ENCODE data around the gene ARHGAP25.
A peak's percentile ranks its signal among the peaks of the same experiment; 100 is the strongest.

ARHGAP25 gene

DNA sequence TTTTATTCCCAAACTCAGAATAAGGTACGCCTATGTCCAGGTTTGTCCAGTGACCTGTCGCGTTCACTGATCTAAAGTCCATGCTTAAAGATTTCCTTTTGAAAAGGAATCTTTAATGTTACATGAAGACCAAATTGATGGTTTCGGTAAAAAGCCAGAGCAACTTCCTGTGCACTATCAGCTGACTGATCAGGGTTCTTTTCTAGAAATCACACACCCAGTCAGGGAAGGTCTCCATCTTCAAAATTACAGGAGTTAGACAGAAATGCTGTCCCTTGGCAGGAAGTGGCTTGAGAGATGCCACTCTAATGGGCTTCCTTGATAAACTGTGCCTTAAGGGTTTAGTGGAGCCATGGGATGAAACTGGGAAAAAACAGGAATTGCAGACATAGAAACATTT is 14.7 kb upstream of the ARHGAP25 start:
- peak; percentile 45 for DNase-seq

DNA sequence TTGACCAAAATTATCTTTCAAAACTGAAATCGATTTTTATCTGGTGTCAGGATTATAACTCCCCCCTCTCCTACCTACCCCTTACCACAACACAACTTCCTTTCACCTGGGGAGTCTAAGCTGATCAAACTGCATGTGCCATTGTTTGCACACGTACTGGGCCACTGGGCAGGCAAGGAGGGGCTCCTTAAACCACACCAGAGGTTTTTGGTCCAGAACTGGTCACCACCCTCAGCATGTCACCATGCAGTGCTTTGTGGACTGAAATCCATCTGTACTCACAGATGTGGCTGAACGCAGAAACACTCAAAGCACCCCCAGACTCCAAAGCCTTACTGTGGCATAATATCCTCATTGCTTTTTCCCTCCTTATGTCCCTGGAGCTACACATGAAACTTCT is 13.9 kb upstream of the ARHGAP25 start:
- DNase-seq = no peak

DNA sequence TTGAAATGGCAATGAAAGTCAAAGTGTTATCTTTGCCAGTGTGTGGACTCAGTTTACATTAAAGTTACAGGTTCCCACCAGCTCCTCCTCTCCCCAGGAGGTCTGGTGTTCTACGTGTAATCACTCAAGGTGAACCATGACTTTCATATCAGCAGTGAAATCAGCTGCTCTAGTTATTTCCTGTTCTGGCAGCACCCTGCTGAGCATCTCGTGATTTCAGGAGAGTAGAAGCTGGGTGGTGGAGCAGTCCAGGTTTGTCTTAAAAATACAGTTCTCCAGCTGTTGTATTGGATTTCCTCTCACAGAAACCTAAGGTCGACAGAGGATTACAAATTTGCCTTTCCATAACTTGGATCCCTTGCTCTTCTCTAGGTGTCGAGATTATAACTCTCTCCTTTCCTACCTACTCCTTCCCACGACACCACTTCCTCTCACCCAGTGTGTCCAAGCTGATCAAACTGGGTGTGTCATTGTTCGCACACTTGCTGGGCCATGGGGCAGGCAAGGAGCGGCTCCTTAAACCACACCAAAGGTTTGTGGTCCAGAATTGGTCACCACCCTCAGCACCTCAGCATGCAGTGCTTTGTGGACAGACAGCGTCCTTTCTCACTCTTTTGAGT is 13.0 kb upstream of the ARHGAP25 start:
- DNase-seq = peak; percentile 70

DNA sequence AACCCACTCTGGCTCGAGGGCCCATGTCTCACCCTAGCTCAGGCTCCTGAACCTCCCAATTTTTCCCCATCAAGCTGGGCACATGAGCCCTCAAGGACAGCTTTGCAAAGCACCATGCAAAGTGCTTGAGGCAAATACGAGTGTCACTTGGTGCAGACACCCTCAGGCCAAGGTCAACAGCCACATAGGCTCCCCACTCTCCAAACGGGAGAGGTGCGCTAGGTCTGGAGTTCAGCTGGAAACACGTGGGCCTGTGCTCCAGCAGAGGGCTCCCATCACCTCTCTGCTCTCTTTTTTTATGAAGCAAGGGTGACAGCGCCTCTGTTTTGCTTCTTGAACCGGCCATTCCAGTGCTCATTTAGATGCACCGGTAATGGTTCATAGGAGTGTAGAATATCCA is 11.9 kb upstream of the ARHGAP25 start:
- no peak for DNase-seq

DNA sequence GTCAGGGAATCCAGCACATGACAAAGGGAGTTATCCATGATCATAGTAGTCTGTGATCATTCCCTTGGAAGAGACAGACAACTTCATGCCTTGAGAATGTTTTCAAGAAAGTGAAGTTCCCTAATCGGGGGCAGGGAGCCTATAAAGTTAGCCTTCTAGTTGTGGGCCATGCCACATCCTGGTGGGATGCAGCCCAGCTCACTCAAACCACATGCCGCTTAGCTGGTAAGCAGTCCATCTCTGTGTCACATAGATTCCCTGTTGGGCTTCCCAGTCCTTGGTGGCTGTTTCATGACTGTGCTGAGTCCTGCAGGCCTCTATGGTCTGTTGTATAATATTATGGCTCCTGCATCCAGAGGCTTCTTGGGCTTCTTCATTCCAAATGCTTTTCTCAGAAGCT is 11.4 kb upstream of the ARHGAP25 start:
- no peak for DNase-seq

DNA sequence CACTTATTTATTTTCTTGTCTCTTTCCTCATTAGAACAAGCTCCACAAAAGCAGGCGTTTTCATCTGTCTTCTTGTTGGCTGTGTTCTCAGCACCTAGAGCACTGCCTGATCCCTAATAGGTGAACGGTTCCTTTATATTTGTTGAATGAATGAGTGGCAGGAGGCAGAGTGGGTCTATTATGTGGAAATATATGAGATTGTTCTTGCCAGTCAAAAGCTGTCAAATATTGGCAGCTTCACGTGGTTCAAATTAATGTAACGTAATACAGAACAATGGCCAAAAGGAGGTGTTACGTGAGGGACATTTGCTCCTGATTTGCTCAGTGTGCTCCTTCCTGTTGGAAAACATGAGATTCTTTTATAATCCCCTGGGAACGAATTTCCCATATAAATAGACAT is 8.5 kb upstream of the ARHGAP25 start:
- DNase-seq = no peak

DNA sequence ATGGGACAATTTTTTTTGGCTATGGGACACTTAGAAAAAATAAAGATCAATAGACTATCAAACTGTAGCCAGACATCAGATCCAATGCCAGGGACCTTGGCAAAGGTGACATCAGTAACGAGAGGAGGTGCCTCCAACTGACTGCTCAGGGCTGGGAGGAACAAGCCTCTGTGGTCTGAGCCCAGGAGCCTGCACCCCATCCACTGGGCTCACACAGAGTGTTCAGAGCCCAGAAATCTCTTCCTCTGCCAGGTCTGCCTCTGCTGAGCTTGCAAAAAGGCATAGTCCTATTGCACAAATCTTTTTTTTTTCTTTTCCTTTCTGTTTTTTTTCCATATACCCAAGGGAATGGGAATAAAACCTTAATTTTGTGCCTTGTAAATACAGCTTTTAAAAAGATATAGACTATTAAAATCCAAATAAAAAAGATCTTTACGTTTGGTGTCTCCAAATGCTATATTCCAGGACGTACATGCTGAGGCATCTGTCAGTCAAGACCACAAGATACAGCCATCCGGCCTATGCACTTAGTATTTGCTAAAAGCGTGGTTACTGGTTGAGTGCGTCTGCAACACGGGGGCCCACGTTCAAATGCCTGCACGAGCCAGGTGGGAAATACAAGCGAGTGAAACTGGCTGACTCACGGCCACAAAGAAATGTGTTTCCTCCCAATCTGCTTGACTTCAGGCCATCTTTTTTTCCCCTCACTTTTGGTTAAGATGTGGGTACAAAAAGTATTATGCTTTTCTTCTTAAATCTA is 7.8 kb upstream of the ARHGAP25 start:
- peak; percentile 83 for DNase-seq

DNA sequence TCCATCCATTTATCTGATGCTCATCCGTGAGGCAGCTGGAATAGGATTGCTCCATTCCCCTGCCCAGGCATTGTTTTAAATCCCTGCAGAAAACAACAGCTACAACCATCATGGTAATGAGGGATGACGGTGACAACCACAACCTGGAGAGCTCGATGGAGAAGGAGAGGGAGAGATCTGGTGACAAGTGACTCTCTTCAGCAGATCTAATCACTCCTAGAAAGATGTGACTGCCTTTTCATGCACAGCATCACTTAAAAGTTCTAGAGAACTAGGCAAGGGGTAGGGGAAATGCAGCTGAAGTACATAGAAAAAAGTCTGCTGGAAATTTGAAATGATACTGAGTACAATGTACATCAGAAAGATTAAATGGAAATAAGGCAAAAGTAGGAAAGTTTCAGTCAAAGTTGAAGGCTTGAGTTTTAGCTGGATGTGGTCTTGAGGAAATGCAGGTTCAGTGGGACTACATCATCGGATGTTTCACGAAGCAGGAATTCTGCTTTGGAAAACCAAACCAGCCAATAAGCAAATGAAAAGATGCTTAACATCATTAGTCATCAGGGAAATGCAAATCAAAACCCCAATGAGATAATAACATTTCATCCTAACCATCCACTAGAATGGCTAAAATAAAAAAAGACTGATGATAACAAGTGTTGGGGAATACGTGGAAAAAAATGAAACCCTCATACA is 6.8 kb upstream of the ARHGAP25 start:
- DNase-seq = no peak

DNA sequence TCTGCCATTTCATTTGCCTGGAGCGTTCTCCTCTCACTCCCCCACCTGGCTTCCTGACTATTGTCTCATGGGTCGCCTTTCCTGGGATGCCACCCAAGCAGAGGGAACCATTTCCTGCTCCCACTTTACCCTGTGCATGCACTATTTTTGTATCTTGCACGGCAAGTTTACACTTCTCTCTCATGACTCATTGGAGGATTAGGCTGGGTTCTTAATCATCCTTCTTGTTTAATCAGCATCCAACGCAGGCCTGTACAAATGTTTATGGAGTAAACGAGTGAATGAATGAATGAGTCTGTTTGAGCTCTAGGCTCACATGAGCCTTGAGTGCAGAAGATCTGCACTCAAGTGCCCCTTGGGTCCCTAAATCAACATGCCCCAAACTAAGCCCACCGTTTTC is 3.8 kb upstream of the ARHGAP25 start:
- no peak for DNase-seq

DNA sequence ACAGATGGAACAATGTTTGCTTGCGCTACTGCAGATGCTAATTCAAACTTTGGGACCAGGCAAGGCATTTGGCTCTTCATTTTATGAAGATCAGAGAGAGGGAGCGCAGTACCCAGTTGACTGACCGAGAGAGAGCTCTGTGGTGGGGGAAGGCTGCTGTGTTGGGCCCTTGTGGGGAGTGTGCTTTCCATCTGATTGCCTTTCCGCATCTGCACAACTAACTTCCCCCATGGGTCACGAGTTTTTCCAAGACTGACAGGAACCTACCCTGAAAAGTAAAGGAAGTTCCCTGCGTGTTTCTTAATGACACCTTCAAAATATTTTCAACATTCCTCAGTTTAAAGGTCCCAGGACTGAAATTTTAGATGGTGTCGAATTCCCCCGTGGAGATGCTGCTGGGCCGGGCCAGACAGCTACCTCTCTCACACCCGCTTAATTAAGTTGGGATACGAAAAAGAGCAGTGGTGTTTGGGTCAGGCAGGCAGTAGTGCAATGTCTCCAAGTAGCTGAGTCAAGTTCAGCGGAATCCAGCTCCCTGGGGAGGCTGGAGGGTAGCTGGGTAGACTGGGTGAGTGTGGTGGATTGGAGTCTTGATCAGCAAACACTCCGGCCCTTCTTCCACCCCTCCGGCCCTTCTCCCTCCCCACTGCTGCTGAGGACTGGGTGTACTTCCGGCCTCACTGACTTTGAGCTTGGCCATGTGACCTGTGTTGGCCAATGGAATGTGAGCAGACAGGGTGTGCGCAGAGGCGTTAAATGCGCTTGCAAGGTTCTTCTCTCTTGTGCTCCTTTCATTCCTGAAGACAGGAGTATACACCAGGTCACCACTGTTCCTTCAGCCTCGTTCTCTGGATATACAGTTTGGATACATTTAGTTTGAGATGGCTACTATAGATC is 2.3 kb upstream of the ARHGAP25 start:
- no peak for DNase-seq

DNA sequence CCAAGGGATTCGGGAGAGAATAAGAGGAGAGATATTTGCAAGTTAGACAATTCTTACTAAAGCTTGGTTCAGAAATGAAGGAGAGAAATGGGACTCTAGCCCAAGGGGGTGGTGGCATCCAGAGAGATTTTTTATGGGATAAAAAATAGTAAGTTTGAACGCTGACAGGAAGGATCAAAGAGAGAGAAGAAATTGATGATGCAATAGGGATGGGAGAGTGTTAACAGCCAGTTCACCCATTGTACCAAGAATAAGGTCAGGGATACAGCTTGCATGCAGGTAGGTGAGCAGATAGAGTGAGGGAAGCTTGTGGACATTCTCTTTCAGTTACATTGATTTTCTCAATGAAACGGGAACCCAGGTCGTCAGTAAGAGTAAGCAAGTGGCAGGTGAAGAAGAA is 1.2 kb upstream of the ARHGAP25 start:
- no peak for DNase-seq

DNA sequence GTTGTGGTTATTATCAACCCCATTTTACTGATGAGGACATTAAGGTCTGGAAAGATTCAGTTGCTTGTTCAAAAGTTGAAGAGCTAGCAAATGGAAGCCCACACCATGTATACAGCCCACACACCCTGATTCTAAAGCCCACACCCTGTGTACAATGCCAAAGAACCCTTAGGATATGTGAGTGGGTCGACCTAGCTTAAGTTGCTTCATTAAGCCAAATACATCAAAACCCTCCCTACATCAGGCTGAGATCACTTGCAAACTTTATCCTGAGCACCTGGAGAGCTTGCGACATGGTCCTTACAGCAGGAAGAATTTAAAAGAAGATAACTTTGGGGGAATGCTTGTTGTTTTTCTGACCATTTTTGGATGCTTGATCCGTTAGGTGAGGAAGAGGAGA is 435 bp upstream of the ARHGAP25 start:
- DNase-seq = no peak

DNA sequence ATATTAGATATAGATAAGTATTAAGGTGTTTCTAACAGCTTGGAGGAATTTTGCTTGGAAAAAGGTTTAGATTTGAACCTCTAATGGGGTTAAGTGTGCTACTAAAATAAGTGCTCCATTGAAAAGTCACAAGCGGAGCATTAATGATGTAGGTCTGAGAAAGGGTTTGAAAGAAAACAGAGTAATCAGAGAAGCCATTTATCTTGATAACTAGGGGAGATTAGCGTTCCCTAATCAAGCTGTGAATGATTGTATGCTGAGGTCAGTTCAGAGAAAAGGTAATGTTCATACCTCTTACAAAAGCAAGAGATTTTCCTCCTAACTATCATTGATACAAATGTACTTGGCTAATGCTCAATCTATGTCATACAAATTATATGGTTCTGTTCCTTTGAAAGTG is 1.5 kb downstream of the ARHGAP25 start:
- no peak for DNase-seq

DNA sequence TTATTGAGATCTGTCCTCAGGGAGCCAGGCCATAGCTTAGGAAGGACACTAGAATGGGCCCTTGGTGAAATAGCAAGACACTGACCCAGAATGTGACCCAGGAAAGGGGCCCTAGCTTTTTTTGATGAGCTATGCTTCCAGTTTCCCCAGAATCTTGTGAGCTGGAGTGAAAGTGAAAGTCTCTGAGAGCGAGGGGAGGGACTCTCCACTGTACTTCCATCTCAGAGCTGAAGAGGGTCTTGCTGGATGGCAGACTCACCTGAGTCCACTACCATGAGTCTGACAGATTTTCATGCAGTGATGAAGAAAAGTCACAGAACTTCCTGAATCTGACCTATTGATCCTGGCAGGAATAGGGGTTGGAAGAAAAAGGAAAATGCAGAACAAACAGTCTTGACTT is 3.1 kb downstream of the ARHGAP25 start:
- peak; percentile 52 for DNase-seq

DNA sequence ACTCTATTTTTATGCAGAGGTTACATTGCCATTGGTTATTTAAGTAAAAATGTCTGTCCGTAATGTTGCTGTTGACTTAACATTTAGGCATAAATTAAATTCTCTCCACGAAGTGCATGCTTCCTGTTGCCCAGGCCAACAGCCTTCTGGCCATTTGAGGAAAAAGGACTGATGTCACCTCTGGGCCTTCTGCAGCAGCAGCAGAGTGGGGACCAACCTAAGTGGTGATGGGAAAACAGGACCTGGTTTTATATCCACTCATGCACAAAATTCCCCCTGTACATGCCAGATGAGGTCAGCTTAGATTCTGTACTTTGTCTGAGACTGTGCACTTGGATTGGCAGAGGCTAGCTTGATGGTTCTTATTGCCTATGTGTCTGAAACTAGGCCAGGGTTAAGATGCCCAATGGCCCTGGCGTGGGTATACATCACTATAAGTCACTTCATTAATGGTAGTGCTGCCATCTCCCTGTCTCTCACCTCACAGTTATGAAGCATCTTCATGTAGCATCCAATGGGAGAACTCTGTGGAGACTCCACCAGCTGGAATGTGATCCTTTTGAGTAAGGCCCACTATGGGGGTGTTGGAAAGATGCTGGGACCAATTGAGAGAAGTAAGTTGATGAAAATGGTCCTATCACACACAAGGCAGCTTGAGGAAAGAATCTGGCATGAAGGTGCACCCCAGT is 4.4 kb downstream of the ARHGAP25 start:
- no peak for DNase-seq

DNA sequence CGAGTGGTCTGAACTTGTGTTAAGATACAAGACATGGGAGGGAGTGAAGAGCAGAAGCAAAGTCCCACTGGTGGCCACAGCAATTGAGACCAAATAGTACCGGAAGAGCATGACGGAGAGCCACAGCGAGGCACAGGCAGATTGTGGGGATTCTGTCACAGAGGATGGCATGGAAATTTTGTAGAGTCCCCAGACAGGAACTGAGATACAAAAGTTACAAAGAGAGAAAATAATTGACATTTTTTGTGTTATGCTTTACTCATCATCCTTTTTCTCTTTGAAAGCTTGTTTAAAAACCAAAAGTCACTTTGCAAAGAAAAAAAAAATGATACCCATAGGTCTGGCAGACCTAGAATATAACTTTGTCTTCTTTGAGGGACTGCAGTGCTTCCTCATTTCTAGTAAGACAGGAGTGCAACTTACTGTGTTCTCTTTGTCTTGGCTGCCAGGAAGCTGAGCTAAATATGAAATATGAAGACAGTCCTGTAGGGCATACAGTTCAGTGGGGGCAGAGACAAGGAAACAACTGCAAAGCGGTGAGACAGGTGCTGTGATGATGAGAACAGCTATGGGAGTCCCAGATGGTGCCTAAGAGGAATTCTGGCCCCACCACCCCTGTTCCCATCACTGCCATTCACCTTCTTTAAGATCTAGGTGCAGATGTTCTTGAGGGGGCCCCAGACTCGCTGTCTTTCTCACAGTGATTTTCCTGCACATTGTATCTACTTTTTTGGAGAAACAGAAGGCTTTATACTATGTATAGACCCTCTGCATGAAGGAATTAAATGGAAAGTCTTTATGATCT is 5.2 kb downstream of the ARHGAP25 start:
- DNase-seq = no peak

DNA sequence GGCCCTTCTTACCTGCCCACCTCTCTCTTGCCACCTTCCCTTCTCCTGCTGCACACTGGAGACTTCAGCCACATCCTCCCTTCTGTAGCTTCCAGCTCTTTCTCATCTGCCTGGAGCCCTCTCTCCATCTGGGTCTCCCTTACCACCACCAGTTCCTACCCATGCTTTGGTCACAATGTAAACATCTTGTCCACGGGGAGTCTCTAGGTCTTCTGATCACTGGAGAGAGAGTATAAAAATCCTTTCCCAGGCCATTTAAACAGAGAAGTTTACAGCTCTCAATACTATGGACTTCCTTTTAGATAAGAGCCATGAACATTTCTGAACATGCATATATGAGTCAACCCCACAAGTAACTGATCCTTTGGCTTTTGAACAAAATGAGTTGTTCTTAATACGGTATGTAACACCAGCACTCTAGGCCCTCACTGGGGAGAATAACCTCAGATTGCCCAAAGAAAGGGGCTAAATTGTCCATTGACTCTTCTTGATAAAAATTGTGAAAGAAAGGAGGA is 5.8 kb downstream of the ARHGAP25 start:
- DNase-seq = no peak

DNA sequence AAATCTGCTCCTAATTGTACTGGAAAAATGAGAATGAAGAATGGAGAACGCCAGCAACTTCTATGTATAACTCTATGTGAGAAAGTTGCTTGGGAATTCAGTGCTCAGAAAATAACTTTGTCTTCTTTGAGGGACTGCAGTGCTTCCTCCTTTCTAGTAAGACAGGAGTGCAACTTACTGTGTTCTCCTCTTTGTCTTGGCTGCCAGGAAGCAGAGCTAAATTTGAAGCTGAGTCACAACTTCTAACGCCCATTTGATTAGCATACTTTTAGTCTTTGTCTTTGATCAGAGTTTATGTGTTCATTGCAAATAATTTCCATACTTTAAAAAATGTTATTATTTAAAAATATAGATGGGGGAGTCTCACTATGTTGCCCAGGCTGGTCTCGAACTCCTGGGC is 6.6 kb downstream of the ARHGAP25 start:
- DNase-seq = no peak

DNA sequence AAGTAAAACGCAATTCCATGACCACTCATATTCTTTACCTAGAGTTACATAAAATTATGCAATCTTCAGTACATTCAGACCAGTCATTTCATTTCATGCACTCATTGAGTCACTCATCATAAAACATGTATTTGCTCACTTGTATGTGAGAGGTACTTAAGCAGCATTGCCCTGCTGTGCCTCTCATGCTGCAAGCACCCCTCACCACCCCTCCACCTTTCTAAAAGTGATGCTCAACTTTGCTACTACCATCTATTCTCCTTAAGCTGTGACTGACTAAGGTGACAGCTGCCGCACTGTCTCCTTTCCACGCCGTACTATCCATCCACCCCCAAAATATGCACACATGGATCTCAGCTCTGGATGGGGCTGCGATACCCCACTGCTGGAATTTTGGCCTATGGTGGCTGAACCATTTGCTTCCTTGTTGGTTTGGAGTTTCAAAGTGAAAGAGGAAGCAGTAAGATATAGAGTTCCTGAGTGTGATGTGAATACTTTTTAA is 7.2 kb downstream of the ARHGAP25 start:
- DNase-seq = no peak

DNA sequence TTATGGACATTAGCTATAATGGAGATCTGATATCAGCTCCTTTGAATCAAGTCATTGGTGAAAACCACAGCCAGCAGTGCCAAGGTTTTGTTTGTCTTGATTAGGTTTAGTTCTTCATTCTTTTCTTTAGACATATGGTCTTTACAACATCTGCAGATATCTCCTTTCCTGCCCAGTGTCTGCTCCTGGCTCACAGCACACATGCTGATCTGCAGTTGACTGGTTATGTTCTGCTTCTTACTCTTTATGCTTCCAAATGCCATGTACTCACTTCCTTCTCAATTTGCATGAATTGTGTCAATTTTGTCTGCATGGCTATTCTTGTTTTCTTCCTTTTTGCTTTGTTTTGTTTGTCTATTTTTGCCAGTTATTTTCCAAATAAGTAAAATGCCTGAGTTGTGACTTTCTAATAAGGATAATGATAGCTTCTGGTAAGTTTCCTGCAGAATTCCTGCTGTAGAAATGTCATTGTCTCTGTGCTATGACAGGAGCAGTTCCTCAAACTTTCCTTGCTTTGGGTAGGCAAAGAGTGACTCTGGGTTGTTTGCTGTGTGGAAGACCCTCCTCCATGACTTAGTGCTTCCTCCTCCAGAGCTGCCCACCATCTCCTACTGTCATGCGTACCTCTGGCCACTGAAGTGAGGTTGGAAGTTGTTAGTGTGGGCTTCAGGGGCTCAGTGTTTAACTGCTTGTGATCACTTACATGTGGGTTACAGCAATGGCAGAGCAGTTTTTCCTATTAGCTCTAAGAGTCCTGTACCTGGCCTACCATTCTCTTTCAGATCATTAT is 8.2 kb downstream of the ARHGAP25 start:
- DNase-seq = no peak

Measured in central memory CD4-positive, alpha-beta T cell (primary cell).